Central memory CD4-positive, alpha-beta T cell (primary cell): ENCODE measurements around the gene ARHGEF33.

Experiments used
- DNase-seq: peaks from one replicate; pipeline ENCODE4 v3.0.0; 2022

ARHGEF33 gene

GRCh38 chr2:39020383-39020782 lies 130.7 kb downstream of the ARHGEF33 start:
- DNase-seq = no peak

- DNase-seq = no peak
Observed at GRCh38 chr2:39022642-39023235, 133.1 kb downstream of the ARHGEF33 start.

GRCh38 chr2:39023649-39024048 lies 134.0 kb downstream of the ARHGEF33 start:
- no peak for DNase-seq

GRCh38 chr2:39024833-39025232 lies 135.2 kb downstream of the ARHGEF33 start:
- DNase-seq = no peak
